HG03025 (cell line): ENCODE results near the gene GPR173.

Experiments used
- ATAC-seq: cut with Tn5 transposase; IDR thresholded peaks from one replicate; pipeline ENCODE4 v1.9.1; 2021; ENCODE audit warnings: mild to moderate bottlenecking, moderate library complexity; ENCODE audit not compliant: unreplicated experiment, low FRiP score

The GPR173 gene

GRCh38 chrX:53048169-53049126 lies at the start of gene GPR173:
TSS of gene GPR173 (plus strand) at chrX:53048789. CDS start at chrX:53076622, 27,833 bp downstream.
- no peak for ATAC-seq

GRCh38 chrX:53000447-53001135 lies 48.0 kb upstream of the GPR173 start:
- ATAC-seq, result no peak

GRCh38 chrX:53001958-53002357 lies 46.6 kb upstream of the GPR173 start:
- no peak for ATAC-seq

GRCh38 chrX:53003111-53003510 lies 45.5 kb upstream of the GPR173 start:
- no peak for ATAC-seq

GRCh38 chrX:53004038-53004437 lies 44.6 kb upstream of the GPR173 start:
- ATAC-seq, result no peak

GRCh38 chrX:53004811-53005210 lies 43.8 kb upstream of the GPR173 start:
- ATAC-seq, result no peak

GRCh38 chrX:53005327-53005726 lies 43.3 kb upstream of the GPR173 start:
- ATAC-seq, result no peak

- ATAC-seq, result no peak
These were observed 39.6 kb upstream of the GPR173 start for GRCh38 chrX:53009032-53009431.

- ATAC-seq, result no peak
These were observed 35.3 kb upstream of the GPR173 start for GRCh38 chrX:53013291-53013690.

- ATAC-seq, result no peak
These were observed 30.0 kb upstream of the GPR173 start for GRCh38 chrX:53018627-53019026.

GRCh38 chrX:53022381-53022780 lies 26.2 kb upstream of the GPR173 start:
- ATAC-seq, result no peak

- ATAC-seq, result no peak
These were observed 19.9 kb upstream of the GPR173 start for GRCh38 chrX:53028678-53029077.

GRCh38 chrX:53031380-53031779 lies 17.2 kb upstream of the GPR173 start:
- no peak for ATAC-seq

GRCh38 chrX:53036149-53036548 lies 12.4 kb upstream of the GPR173 start:
- no peak for ATAC-seq

GRCh38 chrX:53039236-53039635 lies 9.4 kb upstream of the GPR173 start:
- ATAC-seq, result no peak

GRCh38 chrX:53044995-53045394 lies 3.6 kb upstream of the GPR173 start:
- ATAC-seq, result no peak

- ATAC-seq, result no peak
These were observed 1.4 kb upstream of the GPR173 start for GRCh38 chrX:53047228-53047627.

- ATAC-seq, result no peak
These were observed 533 bp downstream of the GPR173 start for GRCh38 chrX:53049127-53049517.

GRCh38 chrX:53050841-53051240 lies 2.3 kb downstream of the GPR173 start:
- ATAC-seq, result no peak

- no peak for ATAC-seq
These were observed 6.8 kb downstream of the GPR173 start for GRCh38 chrX:53055244-53055849.

GRCh38 chrX:53056292-53056691 lies 7.7 kb downstream of the GPR173 start:
- no peak for ATAC-seq
